ENCODE data around the gene C9orf85.

Gene C9orf85

DNA sequence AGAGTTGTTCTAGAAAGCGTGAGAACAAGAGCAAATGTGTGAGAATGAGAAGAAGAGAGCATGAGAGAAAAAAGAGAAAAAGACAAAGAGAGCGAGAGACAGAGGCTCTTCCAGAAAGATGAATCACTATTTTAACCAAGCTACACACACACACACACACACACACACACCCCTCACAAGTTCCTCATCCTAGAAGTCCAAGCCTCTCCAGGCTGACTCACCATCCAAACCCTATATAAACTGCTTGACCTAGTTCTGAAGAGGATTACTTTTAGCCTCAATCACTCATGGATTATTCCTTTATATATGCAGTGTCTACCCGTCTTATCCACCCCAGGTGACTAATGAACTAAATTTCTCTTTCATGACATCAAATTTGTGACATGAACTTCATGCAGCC is 111.4 kb downstream of the C9orf85 start:
- no peak for DNase-seq
